Stromal cell of bone marrow (primary cell): Measurements from ENCODE around the gene CASTOR2.
A peak's percentile ranks its signal among the peaks of the same experiment; 100 is the strongest.
"Not testable (repeated sequence)": the region's sequence is repeated elsewhere in the genome, so short reads cannot be mapped to it uniquely, and the experiment has no call there.

Source experiments
- DNase-seq: peaks from one replicate; pipeline ENCODE4 v3.0.0-alpha.2; 2012; ENCODE audit warnings: low read depth

The CASTOR2 gene

DNA sequence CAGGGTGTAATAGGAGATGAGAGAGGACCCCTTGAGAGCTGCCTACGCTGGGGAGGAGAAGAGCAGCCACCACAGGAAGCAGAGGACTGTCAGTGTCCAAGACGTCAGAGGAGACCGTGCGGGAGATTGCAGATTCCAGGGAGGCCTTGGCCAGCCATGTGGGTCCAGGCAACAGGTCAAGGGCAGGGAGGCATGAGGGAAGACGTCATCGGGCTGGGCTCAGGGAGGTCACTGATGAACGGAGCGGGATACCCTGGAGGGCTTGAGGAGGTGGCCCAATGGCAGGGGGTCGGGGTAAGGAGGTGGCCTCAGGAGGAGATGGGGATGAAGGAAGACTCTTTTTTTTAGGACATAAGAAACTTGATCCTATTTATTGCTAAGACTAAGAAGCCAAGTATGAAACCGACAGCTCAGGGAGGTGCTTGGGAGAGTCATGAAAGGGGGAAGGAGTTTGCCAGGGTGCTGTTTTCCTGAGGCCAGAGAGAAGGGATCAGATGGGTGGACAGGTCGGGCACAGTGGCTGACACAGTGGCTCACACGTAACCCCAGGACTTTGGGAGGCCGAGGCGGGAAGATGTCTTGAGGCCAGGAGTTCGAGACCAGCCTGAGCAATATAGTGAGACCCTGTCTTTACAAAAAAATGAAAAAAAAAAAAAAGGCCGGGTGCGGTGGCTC lies 30.5 kb downstream of the CASTOR2 start:
- DNase-seq = not testable (repeated sequence)

DNA sequence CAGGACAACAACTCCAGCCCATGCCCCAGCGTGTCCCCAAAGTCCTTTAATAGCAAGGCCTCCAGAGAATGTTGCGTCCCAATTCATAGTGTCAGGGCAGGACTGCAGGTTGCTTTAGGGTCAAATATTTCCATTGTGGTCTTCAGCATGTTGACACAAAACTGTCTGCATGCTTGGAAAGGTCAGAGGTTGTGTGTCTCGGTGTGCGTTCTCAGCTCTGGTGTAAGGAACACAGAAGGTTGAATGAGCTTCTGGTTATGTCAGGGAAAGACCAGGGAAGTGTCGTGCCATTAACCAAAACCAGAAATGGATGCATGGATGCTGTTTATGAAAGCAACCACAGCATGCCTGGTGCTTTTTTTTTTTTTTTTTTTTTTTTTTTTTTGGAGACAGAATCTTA lies 31.9 kb downstream of the CASTOR2 start:
- DNase-seq = not testable (repeated sequence)

DNA sequence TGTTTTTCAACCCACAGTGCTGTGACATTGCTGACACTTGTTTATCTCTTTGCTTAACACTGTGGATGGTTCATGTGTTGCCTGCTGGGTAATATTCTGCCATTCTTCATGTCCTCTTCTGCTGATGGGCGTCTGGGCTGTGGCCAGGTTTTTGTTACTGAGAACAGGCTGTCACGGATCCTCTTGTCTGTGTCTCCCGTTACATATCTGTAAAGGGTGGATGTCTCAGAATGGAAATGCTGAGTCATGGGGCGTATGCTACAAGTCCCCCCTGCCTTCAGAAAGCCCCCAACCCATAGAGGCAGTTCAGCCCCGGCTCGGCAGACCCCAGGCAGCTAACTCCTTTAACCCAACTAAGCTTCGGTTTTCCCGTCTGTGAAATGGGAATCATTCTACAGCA lies 33.3 kb downstream of the CASTOR2 start:
- DNase-seq = not testable (repeated sequence)

DNA sequence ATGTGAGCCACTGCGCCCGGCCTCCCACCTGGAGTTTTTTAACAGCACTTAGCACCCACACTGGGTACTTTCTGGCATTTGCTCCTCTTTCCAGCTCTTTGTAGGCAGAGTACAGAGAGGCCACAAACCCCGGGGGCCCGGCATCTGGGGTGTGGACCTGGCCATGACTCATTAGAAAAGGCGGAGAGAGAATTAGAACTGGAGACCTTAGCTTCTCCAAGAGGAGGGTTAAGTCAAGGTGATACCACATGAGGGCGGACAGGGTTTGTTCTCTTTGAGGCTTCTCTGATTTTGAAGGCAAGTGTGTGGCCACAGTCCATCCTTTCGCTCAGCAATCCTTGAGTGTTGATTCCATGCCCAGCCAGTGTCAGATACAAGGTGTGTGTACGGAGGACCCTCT lies 36.9 kb downstream of the CASTOR2 start:
- DNase-seq = not testable (repeated sequence)

DNA sequence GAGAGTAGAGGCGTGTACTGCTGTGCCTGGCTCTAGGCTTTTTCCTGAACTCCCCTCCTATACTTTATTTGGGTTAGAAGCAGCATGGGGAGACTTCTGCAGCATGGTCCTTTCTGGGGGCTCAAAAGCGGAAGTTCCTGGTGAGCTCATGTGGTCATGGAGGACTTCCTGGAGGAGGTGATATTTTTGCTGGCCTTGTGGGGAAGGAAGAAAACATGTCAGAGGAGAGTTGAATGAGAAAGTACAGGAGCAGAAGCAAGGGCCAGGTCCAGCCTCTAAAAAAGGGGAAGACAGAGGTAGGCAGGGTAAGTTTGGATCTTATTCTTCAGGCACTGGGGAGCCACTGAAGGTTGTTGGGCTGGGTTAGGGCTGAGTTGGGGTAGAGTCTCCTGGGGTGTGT lies 45.5 kb downstream of the CASTOR2 start:
- DNase-seq = no peak

DNA sequence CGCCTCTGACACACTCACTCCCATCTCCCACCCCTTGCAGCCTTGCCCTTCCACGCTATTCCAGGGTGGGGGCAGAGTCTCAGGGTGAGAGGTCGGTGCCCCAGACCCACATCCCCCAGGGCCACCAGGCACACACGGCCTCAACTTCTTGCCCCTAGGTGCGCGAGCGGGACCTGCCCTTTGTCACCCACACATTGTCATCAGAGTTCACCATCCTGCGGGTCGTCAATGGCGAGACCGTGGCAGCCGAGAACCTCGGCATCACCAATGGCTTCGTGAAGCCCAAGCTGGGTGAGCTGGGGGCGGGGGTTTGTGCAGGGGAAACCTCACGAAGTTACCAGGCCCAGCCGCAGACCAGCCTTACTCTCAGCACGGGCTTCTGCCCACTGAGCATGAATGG lies 53.3 kb downstream of the CASTOR2 start:
- no peak for DNase-seq

DNA sequence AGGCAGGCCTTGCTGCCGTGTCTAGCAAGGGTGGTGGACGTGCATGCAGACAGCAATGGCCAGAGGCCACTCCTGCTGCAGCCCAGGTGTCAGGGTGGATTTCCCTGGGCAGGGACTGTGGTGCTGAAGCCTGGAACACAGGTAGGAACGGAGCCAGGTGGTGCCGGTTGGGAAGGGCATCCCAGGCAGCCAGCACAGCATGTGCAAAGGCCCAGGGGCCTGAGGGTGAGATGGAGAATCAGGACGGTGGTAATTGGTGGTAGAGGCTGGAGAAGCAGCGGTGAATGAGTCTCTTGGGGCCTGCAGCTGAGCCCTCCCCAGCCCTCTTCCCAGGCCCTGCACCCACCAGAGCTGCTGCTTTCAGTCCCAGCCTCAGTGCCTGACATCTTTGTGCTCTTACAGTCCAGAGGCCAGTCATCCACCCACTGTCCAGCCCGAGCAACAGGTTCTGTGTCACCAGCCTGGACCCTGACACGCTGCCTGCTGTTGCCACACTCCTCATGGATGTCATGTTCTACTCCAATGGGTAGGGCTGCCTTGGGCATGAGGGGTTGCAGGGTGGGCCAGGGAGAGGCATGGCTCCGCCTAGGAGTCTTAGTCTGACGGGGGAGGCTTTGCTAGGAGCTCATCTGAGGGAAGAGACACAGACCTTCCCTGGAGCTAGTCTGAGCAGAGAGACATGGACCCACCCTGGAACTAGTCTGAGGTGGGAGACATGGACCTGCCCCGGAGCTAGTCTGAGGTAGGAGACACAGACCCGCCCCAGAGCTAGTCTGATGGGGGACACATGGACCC lies 54.3 kb downstream of the CASTOR2 start:
- DNase-seq = no peak

DNA sequence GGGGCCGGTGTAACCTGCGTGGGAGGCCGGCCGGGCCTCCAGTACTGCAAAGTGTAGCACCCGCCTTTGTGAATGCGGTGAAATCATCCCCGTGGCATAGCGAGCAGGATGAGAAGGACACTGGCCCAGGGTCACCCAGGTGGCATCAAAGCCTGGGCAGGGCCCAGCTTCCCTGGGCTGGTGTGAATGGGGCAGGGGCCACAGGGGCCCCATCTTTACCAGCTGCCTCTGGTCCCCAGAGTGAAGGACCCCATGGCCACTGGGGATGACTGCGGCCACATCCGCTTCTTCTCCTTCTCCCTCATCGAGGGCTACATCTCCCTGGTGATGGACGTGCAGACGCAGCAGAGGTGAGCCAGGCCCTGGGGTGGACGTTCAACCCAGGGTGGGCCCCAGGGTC lies 55.3 kb downstream of the CASTOR2 start:
- no peak for DNase-seq

DNA sequence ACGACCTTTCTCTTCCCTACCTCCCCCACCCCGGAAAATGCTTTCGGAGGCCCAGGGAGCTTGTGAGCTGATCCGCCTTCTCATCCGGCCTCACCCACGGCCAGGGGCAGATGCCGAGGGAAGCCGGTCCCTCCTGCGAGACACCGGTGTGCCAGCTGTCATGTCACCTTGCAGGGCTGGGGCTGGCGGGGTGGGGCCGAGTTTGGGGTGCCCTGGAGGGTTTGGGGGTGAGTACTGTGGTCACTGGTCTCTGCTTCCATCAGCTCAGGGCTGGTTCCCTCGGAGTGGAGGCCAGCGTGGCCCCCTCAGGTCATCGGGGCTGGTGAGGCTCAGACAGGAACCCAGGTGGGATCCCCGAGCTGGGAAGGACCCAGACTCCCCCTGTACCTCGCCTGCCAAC lies 60.4 kb downstream of the CASTOR2 start:
- DNase-seq = no peak

DNA sequence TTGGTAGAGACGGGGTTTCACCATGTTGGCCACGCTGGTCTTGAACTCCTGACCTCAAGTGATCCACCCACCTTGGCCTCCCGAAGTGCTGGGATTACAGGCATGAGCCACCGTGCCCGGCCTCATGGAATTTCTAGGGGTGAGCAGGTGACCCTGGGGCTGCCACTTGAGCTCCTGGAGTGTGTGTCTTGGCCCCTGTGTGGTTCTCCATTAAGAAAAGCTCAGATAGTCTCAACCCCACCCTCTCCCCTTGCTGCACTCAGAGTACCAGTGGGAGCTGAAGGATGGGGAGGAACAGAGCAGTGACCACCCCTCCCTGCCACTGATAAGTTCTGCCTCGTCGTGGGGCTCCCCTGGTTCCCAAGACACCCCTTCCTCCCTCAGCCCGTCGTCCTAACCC lies 63.8 kb downstream of the CASTOR2 start:
- no peak for DNase-seq

DNA sequence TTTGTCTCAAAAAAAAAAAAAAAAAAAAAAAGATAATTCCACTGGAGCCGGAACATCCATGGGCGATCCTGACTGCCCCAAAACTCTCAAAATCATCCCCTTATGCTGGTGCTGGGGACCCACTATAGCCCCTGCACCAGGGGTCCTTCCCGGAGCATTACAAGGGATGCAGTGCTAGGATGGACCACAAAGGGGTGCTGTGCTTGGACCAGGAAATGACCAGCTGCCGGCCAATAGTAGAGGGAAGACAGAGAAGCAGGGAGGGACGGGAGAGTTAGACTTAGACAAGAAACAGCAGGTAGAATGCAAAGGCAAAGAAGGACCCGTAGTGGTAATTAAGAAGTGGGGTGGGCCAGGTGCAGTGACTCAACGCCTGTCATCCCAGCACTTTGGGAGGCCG lies 68.6 kb downstream of the CASTOR2 start:
- DNase-seq = no peak

DNA sequence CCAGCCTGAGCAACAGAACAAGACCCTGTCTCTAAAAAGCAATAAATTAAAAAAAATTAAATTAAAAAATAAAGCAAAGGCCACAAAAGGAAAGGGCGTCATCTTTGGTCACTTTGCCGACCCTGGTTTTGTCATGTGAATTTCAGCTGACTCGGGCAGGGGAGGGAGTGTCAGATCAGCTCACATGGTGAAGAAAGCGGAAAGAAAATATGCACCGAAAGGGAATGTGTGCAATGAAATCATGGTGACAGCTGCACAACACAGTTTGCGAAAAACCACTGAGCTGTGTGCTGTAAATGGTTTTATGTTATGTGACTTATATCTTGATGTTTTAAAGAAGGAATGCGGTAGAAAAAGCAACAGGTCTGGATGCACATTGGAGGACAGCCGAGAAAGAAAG lies 69.3 kb downstream of the CASTOR2 start:
- DNase-seq = no peak

DNA sequence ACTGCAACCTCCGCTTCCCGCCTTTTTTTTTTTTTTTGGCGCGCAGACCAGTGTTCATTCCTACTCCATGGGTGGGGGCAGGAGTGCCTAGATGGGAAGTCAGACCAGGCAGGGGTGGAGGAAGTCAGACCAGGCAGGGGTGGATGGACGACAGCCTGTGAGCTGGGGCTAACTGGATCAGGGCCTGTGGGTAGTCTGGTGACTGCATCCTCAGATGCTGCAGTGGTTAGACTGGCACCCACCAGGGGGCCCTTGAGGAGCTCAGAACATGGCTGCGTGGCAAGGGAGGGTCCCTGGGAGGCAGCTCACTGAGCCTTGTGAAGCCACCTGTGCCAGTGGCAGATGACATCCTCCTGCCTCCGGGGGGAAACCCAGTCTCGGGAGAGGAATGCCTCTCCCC lies 74.0 kb downstream of the CASTOR2 start:
- DNase-seq = no peak

DNA sequence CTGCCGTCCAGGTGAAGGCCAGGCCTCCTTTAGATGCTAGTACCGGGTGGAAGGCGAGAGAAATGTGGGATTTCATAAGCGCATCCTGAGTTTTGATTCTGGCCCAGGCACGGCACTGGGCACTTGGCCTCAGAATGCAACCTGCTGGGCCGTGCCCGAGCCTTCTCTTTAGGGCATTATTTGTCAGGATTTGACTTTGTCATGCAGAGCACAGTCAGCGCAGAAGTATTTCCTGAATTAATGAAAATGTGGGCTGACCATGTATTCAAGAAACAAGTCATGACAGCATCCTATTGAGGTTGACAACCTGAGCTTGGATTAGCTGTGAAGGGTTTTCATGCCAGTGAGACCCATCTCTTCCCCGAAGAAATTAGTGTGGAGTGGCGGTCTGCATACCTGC lies 74.7 kb downstream of the CASTOR2 start:
- DNase-seq = no peak

DNA sequence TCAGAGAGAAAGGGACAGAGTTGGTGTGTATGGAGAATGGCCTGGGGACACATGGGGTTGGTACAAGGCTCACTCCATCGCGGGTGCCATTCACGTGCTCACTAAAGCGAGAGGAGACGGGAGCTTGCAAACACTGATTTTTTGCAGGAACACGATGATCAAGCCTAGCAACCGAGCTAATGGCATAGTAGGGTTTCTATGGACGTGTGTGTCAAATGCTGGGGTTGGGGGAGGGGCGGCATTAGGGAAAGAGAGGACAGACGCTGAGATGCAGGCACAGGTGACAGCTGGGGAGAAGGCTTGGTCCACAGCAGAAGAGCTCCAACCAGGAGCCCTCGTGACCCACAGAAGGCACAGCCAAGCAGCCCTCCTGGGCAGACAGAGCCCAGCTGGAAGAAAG lies 75.2 kb downstream of the CASTOR2 start:
- DNase-seq = no peak

DNA sequence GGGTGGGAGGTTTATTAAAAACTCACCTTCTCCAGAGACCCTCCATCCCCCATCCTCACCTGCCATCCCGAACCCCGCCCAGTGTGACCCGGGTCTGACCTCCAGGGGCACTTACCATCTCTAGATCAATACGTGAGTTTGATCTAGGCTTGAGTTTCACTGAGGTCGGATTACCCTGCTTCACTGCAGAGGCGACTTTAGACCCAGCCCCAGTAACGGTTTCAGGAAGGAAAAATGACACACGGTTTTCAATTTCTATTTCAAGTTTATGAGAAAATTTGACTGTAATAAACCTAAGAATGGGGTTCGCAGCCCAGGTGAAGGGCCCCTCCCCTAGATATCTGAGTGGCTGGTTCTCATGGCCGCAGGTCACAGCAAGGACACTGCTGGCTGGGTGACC lies 76.0 kb downstream of the CASTOR2 start:
- DNase-seq = no peak

DNA sequence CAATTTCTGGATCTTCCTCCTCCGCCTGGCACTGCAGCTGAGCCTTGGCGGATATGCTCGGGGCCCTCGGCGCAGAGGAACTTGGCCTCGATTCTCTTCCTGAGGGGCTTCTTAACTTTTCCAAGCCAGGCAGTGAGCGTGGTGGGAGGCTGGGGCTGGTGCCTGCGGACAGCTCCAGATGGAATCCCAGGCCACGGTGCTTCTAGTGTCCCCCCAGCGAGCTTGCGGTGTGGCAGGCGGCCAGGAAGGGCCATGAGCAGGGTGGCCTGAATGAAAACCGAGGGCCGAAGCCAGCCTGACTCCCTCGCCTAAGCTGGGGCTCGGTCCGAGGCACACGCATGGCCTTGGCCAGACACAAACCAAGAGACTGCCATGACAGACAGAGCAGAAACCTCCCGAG lies 77.8 kb downstream of the CASTOR2 start:
- DNase-seq = no peak

DNA sequence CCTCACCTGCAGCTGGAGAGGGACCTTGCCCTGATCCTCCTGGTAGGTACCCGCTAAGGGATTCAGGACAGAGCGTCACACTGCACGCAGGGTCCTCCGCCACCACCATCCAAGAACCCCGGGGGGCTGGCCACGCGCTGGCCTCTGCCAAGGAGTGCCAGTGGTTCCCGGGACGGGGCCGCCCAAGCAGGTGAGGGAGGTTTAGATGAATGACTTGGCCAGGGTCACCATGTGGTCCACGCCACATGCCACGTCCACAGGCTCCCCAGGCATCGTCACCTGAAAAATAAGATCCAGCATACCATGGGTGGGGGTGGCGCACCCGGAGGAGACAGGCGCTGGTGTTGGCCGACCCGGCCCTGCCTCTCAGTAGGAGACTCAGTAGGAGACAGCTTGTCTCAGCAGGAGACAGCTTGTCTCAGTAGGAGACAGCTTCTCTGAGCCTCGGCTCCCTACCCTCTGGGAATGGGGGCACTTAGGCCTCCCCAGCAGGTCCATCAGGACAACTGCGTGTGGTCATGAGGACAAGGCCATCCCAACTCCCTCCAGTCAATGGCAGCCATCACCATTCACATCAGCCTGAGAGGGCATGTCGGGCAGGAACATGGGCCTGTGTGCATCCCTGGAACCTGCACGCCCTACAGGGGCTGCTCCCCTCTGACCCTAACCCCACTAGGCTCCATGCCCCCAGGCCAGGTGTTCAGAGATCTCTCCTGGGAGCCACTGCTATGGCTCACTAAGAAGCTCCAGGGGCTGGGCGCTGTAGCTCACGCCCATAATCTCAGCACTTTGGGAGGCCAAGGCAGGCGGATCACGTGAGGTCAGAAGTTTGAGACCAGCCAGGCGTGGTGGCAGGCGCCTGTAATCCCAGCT lies 78.6 kb downstream of the CASTOR2 start:
- no peak for DNase-seq

DNA sequence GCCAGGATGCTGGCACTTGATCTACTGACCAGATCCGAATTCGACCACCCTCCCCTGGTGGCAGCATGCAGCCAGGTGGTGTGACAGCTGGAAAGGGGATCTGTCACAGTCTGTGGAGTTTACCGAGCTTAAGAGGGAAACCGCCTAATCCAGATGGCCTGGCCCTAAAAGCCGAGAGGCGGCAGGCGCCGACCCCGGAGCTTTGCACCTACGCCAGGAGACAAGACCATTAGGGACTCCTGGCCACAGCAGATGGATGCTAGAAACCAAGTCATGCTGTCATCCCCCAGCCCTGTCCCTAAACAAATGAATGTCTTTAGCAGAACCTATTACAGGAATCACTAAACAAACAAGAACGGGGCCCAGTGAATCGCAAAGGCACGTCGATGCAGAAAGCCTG lies 81.4 kb downstream of the CASTOR2 start:
- no peak for DNase-seq

DNA sequence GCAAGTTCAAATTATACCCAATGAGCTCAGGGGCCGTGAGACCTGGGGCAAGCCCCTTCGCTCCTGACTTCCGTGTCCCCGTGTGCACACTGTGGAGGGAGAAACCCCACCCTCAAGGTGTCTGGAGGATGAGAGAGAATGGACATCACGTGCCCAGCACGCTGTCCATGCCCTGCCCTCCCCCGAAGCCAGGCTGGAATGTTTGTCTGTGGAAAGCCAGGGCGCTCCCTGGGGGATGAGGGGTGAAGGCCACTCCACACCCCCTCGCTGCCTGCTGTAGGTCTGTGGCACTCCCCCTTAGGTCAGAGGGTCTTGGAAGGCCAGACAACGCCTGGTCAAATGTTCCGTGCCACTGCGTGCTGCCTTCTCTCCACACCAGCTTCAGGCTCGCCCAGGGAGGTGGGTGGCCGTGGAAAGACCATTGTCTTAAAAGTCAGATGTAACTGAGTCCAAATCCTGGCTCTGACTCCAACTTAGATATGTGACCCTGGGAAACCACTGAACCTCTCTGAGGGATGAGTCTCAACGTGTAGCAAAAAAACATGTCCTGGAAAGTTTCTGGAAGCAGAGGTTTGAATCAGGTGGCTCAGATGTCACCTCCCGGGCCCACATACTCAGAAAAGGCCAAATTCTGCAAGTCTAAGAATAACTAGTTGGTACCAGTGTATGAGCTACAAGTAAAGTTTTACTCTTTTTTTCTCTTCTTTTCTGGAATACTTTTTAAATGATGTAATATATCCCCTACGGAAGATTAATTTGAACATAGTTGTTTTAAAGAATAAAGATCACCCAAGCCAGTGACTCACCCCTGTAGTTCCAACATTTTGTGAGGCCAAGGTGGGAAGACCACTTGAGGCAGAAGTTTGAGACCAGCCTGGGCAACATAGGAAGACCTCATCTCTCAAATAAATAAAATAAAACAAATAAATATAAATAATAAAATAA lies 84.2 kb downstream of the CASTOR2 start:
- DNase-seq = peak; percentile 27

DNA sequence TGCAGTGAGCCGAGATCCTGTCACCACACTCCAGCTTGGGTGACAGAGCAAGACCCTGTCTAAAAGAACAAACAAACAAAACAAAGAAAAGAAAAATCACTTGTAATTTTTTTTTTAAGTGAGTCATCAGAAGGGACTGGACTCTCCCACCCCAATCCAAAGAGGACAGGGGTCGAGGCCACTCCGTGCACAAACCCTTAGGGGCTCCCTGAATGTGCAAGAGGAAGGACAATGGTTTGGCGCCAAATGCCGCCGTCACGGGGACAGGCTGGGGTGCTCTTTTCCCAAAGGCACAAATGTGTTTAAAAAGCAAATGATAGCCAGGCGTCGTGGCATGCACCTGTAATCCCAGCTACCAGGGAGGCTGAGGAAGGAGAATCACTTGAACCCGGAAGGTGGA lies 85.3 kb downstream of the CASTOR2 start:
- no peak for DNase-seq

DNA sequence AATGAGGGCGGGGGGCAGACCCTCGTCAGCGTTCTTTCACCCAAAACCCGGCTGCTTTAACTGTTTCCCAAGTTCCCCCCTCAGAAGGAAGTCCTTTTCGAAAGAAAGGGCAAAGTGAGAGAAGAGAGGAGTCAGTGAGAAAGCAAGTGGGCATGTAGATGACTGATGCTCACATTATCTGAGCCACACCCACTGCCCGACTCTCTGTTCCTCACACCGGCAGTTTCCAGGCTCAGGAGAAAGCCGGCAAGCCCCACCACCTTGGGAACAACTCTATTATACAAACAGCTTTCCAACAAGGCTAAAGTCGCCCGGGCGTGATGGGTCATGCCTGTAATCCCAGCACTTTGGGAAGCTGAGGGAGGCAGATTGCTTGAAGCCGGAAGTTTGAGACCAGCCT lies 86.0 kb downstream of the CASTOR2 start:
- no peak for DNase-seq
